HL-60 (cell line): Measurements from ENCODE around the gene NTF3.

Experiments
- DNase-seq, 2 experiments: peaks; one replicate each; pipeline ENCODE4 v3.0.0-alpha.2; 2010 to 2020; ENCODE audit warnings: low read depth in 1 of 2, low spot score in 1 of 2
- H3K27ac ChIP-seq: fragments of 250-450 bp; sonication (Bioruptor Pico); replicated peaks from 2 replicates; pipeline ENCODE4 v1.5.1; 2020; ENCODE audit warnings: mild to moderate bottlenecking, moderate library complexity
- H3K27me3 ChIP-seq: fragments of 250-450 bp; sonication (Bioruptor Pico); 2 replicates; pipeline ENCODE4 v1.5.1; 2021; ENCODE audit warnings: mild to moderate bottlenecking, moderate library complexity; ENCODE audit not compliant: insufficient read depth, poor library complexity, severe bottlenecking
- H3K4me3 ChIP-seq: replicated peaks from 2 replicates; pipeline ENCODE4 v1.5.1; 2011; ENCODE audit warnings: mild to moderate bottlenecking, control low read depth, low read length; ENCODE audit not compliant: insufficient read depth
- GABPA ChIP-seq: IDR thresholded peaks from 2 replicates; pipeline ENCODE4 v1.6.1; 2012; ENCODE audit warnings: low read depth
- POLR2AphosphoS5 ChIP-seq: IDR thresholded peaks from 2 replicates; pipeline ENCODE4 v1.6.1; 2012; ENCODE audit warnings: low read depth
- SPI1 ChIP-seq: IDR thresholded peaks from 2 replicates; pipeline ENCODE4 v1.6.1; 2012; ENCODE audit warnings: low read depth, mild to moderate bottlenecking, borderline replicate concordance
- TF ChIP-seq, protein P1 (sequence below): IDR thresholded peaks from 2 replicates; pipeline ENCODE4 v1.6.1; 2012; ENCODE audit warnings: low read depth; ENCODE audit not compliant: insufficient replicate concordance
- TF ChIP-seq, protein P2 (sequence below): IDR thresholded peaks from one replicate; pipeline ENCODE4 v1.5.1; 2011; ENCODE audit warnings: low read length, control low read depth, inconsistent platforms; ENCODE audit not compliant: insufficient read depth

The NTF3 gene

DNA sequence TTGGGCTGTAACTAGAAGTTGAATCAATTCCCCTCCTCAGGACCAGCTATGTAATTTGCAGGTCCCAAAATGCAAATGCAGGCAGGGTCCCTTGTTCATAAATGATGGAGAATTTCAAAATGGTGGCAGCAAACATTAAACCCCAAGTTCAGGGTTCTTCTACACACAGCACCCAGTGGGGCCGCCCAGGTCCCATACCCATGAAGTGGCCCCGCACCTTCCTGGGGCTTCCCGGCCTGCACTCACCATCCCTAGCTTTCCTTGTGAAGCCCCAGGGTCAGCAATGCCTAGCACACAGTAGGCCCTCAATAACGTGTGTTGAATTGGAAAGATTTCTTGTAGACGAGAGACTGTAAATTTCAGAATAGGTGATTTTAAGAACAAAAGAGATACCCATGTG is 76.0 kb downstream of the NTF3 start:
- no peak for DNase-seq
- Histone ChIP-seq H3K4me3 (no peak overlapping the region), H3K27ac (no peak overlapping the region), H3K27me3 (no peaks in the 10 kb centered on the region)
- TF ChIP-seq, protein P1, sequence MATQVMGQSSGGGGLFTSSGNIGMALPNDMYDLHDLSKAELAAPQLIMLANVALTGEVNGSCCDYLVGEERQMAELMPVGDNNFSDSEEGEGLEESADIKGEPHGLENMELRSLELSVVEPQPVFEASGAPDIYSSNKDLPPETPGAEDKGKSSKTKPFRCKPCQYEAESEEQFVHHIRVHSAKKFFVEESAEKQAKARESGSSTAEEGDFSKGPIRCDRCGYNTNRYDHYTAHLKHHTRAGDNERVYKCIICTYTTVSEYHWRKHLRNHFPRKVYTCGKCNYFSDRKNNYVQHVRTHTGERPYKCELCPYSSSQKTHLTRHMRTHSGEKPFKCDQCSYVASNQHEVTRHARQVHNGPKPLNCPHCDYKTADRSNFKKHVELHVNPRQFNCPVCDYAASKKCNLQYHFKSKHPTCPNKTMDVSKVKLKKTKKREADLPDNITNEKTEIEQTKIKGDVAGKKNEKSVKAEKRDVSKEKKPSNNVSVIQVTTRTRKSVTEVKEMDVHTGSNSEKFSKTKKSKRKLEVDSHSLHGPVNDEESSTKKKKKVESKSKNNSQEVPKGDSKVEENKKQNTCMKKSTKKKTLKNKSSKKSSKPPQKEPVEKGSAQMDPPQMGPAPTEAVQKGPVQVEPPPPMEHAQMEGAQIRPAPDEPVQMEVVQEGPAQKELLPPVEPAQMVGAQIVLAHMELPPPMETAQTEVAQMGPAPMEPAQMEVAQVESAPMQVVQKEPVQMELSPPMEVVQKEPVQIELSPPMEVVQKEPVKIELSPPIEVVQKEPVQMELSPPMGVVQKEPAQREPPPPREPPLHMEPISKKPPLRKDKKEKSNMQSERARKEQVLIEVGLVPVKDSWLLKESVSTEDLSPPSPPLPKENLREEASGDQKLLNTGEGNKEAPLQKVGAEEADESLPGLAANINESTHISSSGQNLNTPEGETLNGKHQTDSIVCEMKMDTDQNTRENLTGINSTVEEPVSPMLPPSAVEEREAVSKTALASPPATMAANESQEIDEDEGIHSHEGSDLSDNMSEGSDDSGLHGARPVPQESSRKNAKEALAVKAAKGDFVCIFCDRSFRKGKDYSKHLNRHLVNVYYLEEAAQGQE = no peak
- TF ChIP-seq POLR2AphosphoS5 (no peak), SPI1 (no peak), GABPA (no peak)
- TF ChIP-seq, protein P2, sequence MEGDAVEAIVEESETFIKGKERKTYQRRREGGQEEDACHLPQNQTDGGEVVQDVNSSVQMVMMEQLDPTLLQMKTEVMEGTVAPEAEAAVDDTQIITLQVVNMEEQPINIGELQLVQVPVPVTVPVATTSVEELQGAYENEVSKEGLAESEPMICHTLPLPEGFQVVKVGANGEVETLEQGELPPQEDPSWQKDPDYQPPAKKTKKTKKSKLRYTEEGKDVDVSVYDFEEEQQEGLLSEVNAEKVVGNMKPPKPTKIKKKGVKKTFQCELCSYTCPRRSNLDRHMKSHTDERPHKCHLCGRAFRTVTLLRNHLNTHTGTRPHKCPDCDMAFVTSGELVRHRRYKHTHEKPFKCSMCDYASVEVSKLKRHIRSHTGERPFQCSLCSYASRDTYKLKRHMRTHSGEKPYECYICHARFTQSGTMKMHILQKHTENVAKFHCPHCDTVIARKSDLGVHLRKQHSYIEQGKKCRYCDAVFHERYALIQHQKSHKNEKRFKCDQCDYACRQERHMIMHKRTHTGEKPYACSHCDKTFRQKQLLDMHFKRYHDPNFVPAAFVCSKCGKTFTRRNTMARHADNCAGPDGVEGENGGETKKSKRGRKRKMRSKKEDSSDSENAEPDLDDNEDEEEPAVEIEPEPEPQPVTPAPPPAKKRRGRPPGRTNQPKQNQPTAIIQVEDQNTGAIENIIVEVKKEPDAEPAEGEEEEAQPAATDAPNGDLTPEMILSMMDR = no peak

DNA sequence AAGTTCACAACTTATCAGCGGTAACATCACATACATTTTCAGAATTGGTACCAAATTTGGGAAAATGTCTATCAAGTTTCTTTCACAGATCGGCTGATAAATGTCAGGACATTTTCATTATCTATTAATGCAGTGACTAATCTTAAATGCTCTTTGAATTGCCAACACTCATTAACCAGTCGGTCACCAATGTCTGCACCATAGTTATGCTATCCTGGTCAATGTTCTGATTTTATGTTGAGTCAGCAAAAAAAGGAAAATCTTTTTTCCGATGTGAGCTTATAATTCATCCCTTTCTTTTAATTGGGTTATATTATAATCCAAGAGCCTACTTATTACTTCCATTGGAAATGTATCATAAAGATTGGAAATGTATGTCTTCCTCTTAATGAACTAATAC is 77.2 kb downstream of the NTF3 start:
- Histone ChIP-seq H3K4me3 (no peak overlapping the region), H3K27me3 (no peaks in the 10 kb centered on the region), H3K27ac (no peak overlapping the region)
- TF ChIP-seq, protein P2 = no peak
- TF ChIP-seq SPI1 (no peak), GABPA (no peak), POLR2AphosphoS5 (no peak)
- TF ChIP-seq, protein P1 = no peak
- DNase-seq = no peak

DNA sequence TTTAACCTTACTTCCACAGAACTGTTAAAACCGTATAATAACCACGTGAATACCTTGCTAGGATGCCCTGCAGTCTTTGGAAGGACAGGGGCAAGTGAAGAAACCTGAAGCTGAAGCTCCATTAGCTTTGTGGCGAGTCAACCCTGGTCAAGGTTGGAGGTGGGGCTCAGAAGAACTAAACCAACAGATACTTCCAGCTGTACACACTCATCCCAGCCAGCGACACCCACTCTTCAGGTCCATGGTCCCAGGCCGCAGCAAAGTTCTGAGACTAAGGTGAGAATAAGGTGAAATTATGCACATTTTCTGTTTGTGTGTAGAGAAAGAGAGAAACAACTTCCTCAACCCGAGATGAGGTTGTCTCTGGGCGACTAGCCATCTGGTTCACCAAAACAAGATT is 77.6 kb downstream of the NTF3 start:
- no peak for DNase-seq
- no peak for TF ChIP-seq SPI1
- TF ChIP-seq, protein P1 = no peak
- no peak for TF ChIP-seq GABPA
- TF ChIP-seq, protein P2 = no peak
- no peak for TF ChIP-seq POLR2AphosphoS5
- Histone ChIP-seq H3K4me3 (no peak overlapping the region), H3K27ac (no peak overlapping the region), H3K27me3 (no peaks in the 10 kb centered on the region)
